GM21360 (cell line): Measurements from ENCODE around the gene ANKRD44.

ENCODE experiments used
- ATAC-seq: cut with Tn5 transposase; IDR thresholded peaks from one replicate; pipeline ENCODE4 v1.9.1; 2021; ENCODE audit warnings: mild to moderate bottlenecking, moderate library complexity; ENCODE audit not compliant: unreplicated experiment

The ANKRD44 gene

GRCh38 chr2:197126630-197127352 is 183.8 kb downstream of the ANKRD44 start:
- ATAC-seq = no peak

GRCh38 chr2:197124639-197125390 is 185.8 kb downstream of the ANKRD44 start:
- no peak for ATAC-seq

GRCh38 chr2:197122821-197123220 is 187.8 kb downstream of the ANKRD44 start:
- no peak for ATAC-seq

- ATAC-seq = no peak
Measured at GRCh38 chr2:197121756-197122385, 188.7 kb downstream of the ANKRD44 start.

- no peak for ATAC-seq
Measured at GRCh38 chr2:197121255-197121654, 189.3 kb downstream of the ANKRD44 start.

GRCh38 chr2:197116306-197116879 is 194.2 kb downstream of the ANKRD44 start:
- ATAC-seq = no peak

- no peak for ATAC-seq
Measured at GRCh38 chr2:197115325-197115724, 195.3 kb downstream of the ANKRD44 start.

GRCh38 chr2:197113275-197113711 is 197.3 kb downstream of the ANKRD44 start:
- no peak for ATAC-seq

GRCh38 chr2:197109326-197109725 is 201.3 kb downstream of the ANKRD44 start:
- ATAC-seq = no peak

GRCh38 chr2:197108758-197109157 is 201.8 kb downstream of the ANKRD44 start:
- ATAC-seq = no peak

GRCh38 chr2:197107291-197108269 is 203.0 kb downstream of the ANKRD44 start:
- no peak for ATAC-seq

- no peak for ATAC-seq
Measured at GRCh38 chr2:197103363-197103762, 207.2 kb downstream of the ANKRD44 start.

- ATAC-seq = no peak
Measured at GRCh38 chr2:197102231-197102630, 208.3 kb downstream of the ANKRD44 start.

GRCh38 chr2:197101519-197101918 is 209.1 kb downstream of the ANKRD44 start:
- no peak for ATAC-seq

GRCh38 chr2:197097578-197098366 is 212.8 kb downstream of the ANKRD44 start:
- no peak for ATAC-seq

GRCh38 chr2:197096649-197097048 is 213.9 kb downstream of the ANKRD44 start:
- no peak for ATAC-seq

GRCh38 chr2:197092431-197092830 is 218.1 kb downstream of the ANKRD44 start:
- no peak for ATAC-seq

GRCh38 chr2:197090742-197091367 is 219.7 kb downstream of the ANKRD44 start:
- ATAC-seq = no peak

GRCh38 chr2:197089655-197090054 is 220.9 kb downstream of the ANKRD44 start:
- ATAC-seq = no peak
